Ascending aorta (tissue), 2 donors: ENCODE results near the gene HOXC5. TPM values are rescaled to one million over a fixed set of nuclear protein-coding genes. Genes with fewer than 3 reads are reported as not detected.
"Not testable (repeated sequence)": the region's sequence is repeated elsewhere in the genome, so short reads cannot be mapped to it uniquely, and the experiment has no call there.

Source experiments
- DNase-seq, 2 donors: peaks; one replicate each; pipeline ENCODE4 v3.0.0-alpha.2; 2019; ENCODE audit warnings: low spot score in 2 of 2
- H3K27ac ChIP-seq, 2 donors: fragments of 200-600 bp; sonication (generic); one replicate each; pipeline ENCODE4 v1.5.1; 2016 to 2017; ENCODE audit warnings: mild to moderate bottlenecking in 1 of 2
- H3K27me3 ChIP-seq: fragments of 200-600 bp; sonication (generic); one replicate; pipeline ENCODE4 v1.5.1; 2017
- H3K36me3 ChIP-seq, 2 donors: fragments of 200-600 bp; sonication (generic); one replicate each; pipeline ENCODE4 v1.5.1; 2016
- H3K4me1 ChIP-seq, 2 donors: fragments of 200-600 bp; sonication (generic); one replicate each; pipeline ENCODE4 v1.5.1; 2016 to 2017; ENCODE audit warnings: mild to moderate bottlenecking in 1 of 2
- H3K4me3 ChIP-seq, 2 donors: fragments of 200-600 bp; sonication (generic); one replicate each; pipeline ENCODE4 v1.5.1; 2016 to 2017; ENCODE audit warnings: mild to moderate bottlenecking in 1 of 2
- H3K9me3 ChIP-seq, 2 donors: fragments of 200-600 bp; sonication (generic); one replicate each; pipeline ENCODE4 v1.5.1; 2016
- intact Hi-C: fragments of 100-400 bp; cut with DNase I; formaldehyde crosslinking; loops from one replicate; pipeline ENCODE4 v1.15.1; 2023
- total RNA-seq: library from RNA; depleted of rRNA; stranded (reverse); fragments of >200 nt; gene quantifications from one replicate; pipeline ENCODE4 v1.1.0, GENCODE V29; 2016
- TF ChIP-seq, protein P1 (sequence below), 3 experiments: fragments of 200-600 bp in 2 of 3; fragments of 450-650 bp in 1 of 3; sonication (generic) in 2 of 3; IDR thresholded peaks; one replicate each; pipeline ENCODE4 v1.5.1; 2016 to 2019; ENCODE audit warnings: antibody characterized with exemption in 3 of 3, mild to moderate bottlenecking in 1 of 3, moderate library complexity in 1 of 3

The HOXC5 gene
- total RNA-seq, 1 donor from 2014 or later: not detected

DNA sequence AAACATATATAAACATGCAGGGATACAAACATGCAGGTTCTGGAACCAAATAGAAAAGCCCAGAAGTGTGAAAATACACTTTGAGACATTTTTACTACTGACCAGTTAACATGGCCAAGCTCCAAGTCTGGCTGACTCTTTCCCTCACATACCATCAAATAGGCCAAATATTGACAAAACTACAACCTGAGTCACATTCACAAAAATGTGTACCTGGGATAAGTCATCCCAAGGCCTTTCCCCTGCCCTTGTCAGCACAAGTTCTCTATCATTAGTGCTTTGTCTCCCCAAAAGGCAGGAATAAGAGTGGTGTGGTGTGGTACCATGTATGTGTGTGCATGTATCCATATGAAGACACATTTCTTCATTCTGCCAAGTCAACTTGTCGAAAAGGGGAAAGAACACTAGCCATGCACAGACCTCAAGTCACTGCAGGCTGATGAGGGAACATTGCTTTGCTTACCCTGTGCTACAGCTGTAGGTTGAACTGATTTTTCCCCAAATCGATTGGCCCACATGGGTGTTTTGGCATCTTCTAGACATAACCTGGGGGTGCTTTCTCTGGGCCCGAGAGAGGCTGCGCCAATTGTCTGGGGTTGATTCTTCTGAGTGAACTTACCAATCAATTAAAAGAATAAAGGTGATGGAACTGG lies 35.7 kb downstream of the HOXC5 start:
- Histone ChIP-seq H3K9me3 (no peaks in the 10 kb centered on the region), H3K27me3 (no peaks in the 10 kb centered on the region), H3K36me3 (no peaks in the 10 kb centered on the region), H3K4me1 (no peaks in the 10 kb centered on the region), H3K27ac (no peak overlapping the region), H3K4me3 (no peak overlapping the region)
- TF ChIP-seq, protein P1, sequence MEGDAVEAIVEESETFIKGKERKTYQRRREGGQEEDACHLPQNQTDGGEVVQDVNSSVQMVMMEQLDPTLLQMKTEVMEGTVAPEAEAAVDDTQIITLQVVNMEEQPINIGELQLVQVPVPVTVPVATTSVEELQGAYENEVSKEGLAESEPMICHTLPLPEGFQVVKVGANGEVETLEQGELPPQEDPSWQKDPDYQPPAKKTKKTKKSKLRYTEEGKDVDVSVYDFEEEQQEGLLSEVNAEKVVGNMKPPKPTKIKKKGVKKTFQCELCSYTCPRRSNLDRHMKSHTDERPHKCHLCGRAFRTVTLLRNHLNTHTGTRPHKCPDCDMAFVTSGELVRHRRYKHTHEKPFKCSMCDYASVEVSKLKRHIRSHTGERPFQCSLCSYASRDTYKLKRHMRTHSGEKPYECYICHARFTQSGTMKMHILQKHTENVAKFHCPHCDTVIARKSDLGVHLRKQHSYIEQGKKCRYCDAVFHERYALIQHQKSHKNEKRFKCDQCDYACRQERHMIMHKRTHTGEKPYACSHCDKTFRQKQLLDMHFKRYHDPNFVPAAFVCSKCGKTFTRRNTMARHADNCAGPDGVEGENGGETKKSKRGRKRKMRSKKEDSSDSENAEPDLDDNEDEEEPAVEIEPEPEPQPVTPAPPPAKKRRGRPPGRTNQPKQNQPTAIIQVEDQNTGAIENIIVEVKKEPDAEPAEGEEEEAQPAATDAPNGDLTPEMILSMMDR (IDR thresholded peaks at IDR 0.05): no peak
- no peak for DNase-seq
- intact Hi-C loops: no loop called here

DNA sequence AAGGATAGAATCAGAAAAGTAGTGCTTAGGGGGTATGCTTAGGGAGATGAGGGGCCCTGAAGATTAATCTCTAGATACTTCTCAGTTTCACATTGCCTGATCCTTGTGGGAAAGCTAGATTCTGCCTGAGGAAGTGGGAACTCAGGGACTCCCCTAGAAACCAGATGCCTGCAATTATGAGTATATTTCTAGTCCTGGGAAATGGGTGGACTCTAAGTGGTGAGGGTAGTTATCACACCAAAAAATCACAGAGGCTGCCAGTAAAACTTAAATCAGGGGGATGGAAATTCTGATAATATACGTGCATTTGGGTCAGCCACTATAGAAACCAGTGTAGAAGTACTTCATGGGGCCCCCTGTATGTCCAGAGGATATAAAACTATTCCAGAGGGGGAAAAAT lies 39.1 kb downstream of the HOXC5 start:
- Histone ChIP-seq H3K27ac (no peak overlapping the region), H3K36me3 (no peaks in the 10 kb centered on the region), H3K4me1 (no peaks in the 10 kb centered on the region), H3K4me3 (no peak overlapping the region), H3K27me3 (no peaks in the 10 kb centered on the region), H3K9me3 (no peaks in the 10 kb centered on the region)
- TF ChIP-seq, protein P1 (IDR thresholded peaks at IDR 0.05): no peak
- no peak for DNase-seq
- intact Hi-C loops: no loop called here

DNA sequence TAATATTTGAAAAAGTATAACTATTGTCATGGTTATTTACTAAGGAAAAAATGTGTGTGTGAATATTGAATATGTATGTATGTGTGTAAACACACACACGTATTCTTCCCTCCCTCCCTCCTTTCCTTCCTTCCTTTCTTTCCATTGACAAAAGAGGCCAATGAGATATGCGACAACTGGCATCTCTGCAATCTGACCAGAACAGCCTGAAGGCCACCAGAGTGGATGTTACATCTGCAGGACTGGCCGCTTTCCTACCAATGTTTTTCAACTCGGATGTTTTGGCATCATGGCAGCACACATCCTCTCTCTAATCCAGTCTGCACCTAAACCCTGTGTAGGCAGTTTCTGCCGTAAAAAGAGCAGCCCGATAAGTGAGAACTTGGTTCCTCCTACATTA lies 41.5 kb downstream of the HOXC5 start:
- Histone ChIP-seq H3K27me3 (no peaks in the 10 kb centered on the region), H3K27ac (no peak overlapping the region), H3K36me3 (no peaks in the 10 kb centered on the region), H3K4me1 (no peaks in the 10 kb centered on the region), H3K9me3 (no peaks in the 10 kb centered on the region), H3K4me3 (no peak overlapping the region)
- intact Hi-C loops: no loop called here
- TF ChIP-seq, protein P1 (IDR thresholded peaks at IDR 0.05): no peak
- DNase-seq: no peak

DNA sequence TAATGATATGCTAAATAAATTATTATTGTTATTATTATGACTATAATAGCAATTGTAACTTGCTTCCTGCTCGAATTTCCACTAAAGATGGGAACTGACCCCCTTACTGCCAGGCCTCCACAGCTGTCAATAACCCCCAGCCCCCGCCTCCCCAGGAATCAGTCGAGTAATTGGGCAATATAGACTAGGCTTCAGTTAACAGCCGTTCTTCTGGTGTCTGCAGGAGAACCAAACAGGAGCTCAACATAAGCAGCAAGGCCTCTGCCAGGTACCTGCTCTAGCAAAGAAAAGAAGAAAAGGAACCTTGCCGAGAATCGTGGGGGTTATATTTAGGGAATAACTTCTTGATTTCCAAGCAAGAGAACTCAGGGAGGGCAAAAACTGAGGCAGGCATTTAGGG lies 42.6 kb downstream of the HOXC5 start:
- intact Hi-C loops: no loop called here
- no peak overlapping the region for H3K27ac ChIP-seq
- DNase-seq: no peak

DNA sequence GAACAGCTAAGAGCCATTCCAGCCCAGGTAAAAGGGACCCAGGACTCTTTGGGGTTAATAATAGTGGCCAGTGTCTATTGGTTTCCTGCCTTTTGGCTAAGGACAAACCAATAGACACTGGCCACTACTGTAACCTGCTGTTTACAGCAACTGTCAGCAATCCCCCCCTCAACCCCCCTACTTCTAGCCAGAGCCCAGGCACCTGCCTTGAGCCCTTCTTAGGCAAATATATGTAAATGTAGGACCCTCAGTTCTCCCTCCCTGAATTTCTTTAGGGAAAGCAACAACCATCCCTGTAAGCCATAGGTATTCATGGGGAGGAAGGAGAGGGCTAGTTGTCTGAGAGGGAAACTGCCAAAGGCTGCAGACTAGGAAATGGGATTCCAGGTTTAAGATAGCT lies 43.1 kb downstream of the HOXC5 start:
- intact Hi-C loops: no loop called here
- no peaks in the 10 kb centered on the region for H3K4me1 ChIP-seq
- no peaks in the 10 kb centered on the region for H3K9me3 ChIP-seq
- H3K4me3 ChIP-seq: no peak overlapping the region
- TF ChIP-seq, protein P1 (IDR thresholded peaks at IDR 0.05): no peak
- H3K27me3 ChIP-seq: no peaks in the 10 kb centered on the region
- DNase-seq: no peak
- H3K27ac ChIP-seq: no peak overlapping the region
- no peaks in the 10 kb centered on the region for H3K36me3 ChIP-seq

More for the DNA sequence above, 42.6 kb downstream of the HOXC5 start:
- Histone ChIP-seq H3K36me3 (no peaks in the 10 kb centered on the region), H3K4me3 (no peak overlapping the region), H3K27me3 (no peaks in the 10 kb centered on the region), H3K4me1 (no peaks in the 10 kb centered on the region), H3K9me3 (no peaks in the 10 kb centered on the region)
- TF ChIP-seq, protein P1 (IDR thresholded peaks at IDR 0.05): no peak

DNA sequence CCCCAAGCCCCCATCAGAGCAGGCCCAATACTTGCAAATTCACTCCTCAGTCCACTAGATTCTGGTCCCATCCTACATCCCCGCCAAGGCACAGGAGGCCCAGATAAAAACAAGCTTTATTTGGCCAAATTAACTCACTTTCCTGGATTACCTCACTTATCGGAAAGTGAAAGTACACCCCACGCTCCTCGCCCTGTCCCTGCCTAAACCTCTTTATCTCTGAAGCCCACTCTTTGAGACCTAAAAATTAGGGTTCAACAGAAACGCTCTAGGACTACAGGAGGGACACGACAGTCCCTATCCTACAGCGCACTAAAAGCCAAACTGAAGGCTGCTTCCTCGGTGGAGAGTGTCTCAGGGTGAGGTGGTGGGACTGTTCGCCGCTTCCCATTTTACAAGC lies 45.0 kb downstream of the HOXC5 start:
- peak overlapping the region in 1 of 2 donors; percentile 50 for H3K27ac ChIP-seq
- H3K4me3 ChIP-seq: peak overlapping the region in 1 of 2 donors; percentile 40
- intact Hi-C loops, H3K9me3 ChIP-seq, H3K27me3 ChIP-seq, H3K4me1 ChIP-seq, H3K36me3 ChIP-seq, DNase-seq: not testable (repeated sequence)

DNA sequence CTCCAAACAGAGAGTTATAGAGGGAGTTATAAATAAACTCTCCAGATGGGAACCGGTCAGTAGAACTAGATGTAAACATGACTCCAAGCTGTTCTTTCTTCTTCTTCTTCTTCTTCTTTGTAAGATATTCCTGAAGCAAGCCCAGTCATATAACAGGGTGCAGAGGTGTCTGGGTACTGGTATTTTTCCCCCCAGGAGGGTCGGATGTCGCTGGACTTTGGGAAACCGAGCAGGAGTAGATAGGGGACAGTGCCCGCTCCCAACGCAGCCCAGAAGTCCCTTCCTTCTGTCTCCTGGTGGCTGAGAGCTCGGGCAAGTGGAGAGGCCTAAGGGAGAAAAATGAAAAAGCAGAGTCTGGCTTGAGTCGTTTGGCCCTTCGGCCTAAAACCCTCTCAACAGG lies 46.3 kb downstream of the HOXC5 start:
- H3K9me3 ChIP-seq, H3K4me1 ChIP-seq, DNase-seq, intact Hi-C loops, H3K27me3 ChIP-seq, H3K36me3 ChIP-seq: not testable (repeated sequence)
- Histone ChIP-seq H3K27ac (peak overlapping the region; percentile 27 to 69), H3K4me3 (peak overlapping the region in 1 of 2 donors; percentile 36)

DNA sequence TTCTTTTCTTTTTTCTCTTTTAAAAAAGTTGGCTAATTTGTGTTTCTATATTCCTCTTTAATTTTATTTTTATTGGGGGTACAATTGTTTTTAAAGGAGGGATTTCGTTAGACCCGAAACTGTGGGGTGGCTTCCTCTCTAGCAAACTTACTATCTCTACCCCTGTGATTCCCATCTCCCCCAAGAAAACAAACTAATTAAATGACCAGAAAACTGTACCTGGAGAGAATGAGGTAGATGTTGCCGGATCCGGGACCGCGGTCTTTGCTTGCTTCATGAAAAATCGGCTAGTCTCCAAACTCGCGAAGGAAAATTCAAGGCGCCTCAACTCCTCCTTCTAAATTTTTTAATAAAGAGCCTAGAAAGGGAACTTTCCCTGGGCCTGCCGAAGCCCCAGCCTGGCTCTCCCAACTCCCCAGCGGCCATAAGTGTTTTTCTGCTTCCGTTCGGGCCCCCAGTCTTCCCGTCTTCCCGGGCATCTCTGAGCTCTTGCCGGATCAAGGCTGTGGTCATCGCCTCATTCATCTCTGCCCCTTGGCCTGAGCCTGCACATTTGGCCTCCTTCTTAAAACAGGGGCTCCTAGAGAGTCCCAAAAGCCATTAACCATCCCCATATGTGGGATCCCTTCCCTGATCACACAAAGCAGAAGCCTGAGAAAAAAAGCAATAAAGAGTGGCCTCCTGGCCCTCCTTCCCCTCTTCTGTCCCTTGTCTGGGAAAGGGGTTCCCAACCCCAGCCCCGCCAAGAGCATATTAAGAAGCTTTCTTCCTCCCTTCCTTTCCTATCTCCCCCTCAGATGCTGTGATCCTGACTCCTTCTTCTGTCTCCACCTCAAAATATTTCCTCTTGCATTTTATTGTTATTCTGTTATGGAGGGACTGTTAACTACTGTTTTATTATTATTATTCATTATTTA lies 47.4 kb downstream of the HOXC5 start:
- H3K9me3 ChIP-seq, H3K4me1 ChIP-seq, H3K36me3 ChIP-seq, intact Hi-C loops, H3K27me3 ChIP-seq, DNase-seq: not testable (repeated sequence)
- H3K27ac ChIP-seq: peak overlapping the region; percentile 27 to 61
- H3K4me3 ChIP-seq: peak overlapping the region in 1 of 2 donors; percentile 28

DNA sequence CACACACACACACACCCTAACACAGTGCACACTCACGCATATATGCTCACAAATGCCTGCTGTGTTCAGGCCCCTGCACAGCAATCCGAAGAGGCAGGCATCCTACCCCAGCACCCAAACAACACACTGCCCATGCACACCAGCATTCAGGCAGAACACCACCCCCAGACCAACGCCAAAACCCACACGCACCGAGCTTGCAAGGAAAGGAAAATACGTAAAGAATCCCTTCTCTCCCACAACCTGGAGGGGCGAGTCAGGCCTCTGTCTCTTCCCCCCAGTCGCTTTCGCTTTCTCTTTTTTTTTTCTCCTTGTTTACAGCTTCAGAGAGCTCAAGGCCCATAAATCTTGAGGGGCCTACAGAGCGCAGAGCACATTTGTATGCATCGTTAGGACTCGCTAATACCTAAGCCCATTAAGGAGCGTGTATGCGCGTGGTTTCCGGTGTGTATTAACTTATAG lies 48.2 kb downstream of the HOXC5 start:
- intact Hi-C loops, DNase-seq, H3K36me3 ChIP-seq, H3K27me3 ChIP-seq, H3K4me1 ChIP-seq, H3K9me3 ChIP-seq: not testable (repeated sequence)
- Histone ChIP-seq H3K27ac (peak overlapping the region in 1 of 2 donors; percentile 18), H3K4me3 (peak overlapping the region in 1 of 2 donors; percentile 42)
